NCI-H446 treated with DMSO at 0.1 percent for 48 hours (cell line): Measurements from ENCODE around the gene WDR46.

ENCODE experiments used
- DNase-seq: peaks from one replicate; lab custom pipeline; 2025; lab: John Stamatoyannopoulos, UW

WDR46 gene, protein sequence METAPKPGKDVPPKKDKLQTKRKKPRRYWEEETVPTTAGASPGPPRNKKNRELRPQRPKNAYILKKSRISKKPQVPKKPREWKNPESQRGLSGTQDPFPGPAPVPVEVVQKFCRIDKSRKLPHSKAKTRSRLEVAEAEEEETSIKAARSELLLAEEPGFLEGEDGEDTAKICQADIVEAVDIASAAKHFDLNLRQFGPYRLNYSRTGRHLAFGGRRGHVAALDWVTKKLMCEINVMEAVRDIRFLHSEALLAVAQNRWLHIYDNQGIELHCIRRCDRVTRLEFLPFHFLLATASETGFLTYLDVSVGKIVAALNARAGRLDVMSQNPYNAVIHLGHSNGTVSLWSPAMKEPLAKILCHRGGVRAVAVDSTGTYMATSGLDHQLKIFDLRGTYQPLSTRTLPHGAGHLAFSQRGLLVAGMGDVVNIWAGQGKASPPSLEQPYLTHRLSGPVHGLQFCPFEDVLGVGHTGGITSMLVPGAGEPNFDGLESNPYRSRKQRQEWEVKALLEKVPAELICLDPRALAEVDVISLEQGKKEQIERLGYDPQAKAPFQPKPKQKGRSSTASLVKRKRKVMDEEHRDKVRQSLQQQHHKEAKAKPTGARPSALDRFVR

DNA sequence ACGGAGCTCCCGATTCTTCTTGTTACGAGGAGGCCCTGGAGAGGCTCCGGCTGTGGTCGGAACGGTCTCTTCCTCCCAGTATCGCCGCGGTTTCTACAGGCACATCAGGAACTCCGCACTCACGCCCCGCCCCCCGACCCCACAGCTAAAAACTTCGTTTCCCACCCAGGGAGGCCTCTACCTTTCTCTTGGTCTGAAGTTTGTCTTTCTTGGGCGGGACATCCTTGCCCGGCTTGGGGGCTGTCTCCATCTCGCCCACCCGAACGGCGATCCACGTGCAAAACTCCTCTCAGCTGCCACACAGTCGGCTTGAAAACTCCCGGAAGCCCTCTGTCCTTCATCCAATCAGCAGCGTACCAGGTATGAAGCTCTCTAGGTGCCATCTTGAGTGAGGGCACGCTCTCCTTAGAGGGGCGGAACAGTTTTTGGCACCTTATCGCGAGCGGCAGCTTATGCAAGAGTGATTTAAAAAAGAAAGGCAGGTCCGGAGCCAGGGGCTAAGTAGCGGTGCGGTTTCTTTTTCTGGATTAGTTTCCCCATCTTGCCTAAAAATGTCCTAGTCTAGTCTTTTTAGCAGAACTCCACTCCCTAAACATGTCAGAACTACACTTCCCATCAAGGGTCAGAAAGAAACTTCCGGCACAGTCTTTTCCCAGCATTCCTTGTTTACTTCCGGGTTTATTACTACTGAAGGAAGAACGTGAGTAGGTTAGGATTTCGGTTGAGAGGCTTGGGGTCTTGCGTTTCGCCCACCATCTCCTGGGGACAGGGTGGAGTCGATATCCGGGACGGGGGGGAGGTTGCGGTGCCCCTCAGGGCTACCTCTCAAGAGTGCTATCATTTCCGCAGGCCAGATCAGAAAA is at the start of gene WDR46, which contains the start of gene PFDN6:
TSS of gene WDR46 (minus strand) at position 319 of the 863 bp plus-strand sequence. CDS start at position 250, 69 bp downstream.
TSS of gene PFDN6 (plus strand) at position 681 of the 863 bp plus-strand sequence. CDS start 256 bp downstream, outside the sequence.
- DNase-seq = peak; percentile 75

DNA sequence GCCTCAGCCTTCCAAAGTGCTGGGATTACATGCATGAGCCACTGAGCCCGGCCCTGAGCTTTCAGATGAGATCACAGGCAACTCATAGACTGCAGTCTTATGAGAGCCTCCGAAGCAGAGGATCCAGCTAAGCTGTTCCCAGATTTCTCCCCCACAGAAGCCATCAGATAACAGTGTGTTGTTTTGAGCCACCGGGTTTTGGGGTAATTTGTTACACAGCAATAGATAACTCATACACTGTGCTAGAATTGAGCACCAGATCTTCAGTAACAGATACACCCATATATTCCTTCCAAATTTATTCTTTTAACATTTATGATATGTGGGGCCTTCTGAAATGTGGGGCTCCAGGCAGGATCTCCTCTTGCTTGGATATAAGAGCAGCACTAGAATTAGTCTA is 47.5 kb upstream of the WDR46 start:
- no peak for DNase-seq

DNA sequence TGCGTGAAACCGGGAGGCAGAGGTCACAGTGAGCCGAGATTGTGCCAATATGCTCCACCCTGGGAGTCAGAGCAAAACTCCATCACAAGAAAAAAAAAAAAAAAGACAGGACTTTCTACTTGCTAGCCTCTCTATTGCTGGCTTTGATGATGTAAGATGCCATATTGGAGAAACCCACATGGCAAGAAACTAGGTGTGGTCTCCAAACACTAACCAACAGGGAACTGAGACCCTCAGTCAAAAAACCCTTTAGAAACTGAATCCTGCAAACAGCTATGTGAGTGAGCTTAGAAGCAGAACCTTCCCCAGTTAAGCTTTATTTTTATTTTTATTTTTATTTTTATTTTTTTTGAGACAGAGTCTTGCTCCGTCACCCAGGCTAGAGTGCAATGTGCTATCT is 46.9 kb upstream of the WDR46 start:
- DNase-seq = no peak

DNA sequence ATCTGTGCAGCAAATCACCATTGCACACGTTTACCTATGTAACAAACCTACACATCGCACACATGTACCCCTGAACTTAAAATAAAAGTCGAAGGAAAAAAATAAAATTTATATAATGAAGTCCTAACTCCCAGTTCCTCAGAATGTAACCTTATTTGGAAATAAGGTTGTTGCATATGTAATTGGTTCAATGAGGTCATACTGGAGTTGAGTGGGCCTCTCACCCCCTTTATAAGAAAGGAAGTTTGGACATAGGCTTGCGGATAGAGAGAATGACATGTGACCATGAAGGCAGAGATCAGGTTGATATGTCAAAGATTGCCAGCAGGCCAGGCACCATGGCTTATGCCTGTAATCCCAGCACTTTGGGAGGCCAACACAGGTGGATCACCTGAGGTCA is 44.6 kb upstream of the WDR46 start:
- no peak for DNase-seq

DNA sequence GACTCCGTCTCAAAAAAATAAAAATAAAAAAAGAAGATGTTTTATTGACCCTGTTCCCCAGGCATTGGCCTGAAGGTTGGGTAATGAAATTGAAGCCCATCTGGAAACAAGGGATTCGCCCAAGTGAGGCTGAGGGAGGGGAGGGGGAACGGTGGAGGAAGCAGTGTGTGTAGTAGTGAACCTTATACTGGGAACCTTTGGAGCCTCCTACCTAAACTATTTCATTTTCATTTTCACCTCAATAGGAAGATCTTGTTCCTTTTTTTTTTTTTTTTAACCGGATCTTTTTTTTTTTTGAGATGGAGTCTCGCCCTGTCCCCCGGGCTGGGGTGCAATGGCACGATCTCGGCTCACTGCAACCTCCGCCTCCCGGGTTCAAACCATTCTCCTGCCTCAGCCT is 41.7 kb upstream of the WDR46 start:
- DNase-seq = no peak

DNA sequence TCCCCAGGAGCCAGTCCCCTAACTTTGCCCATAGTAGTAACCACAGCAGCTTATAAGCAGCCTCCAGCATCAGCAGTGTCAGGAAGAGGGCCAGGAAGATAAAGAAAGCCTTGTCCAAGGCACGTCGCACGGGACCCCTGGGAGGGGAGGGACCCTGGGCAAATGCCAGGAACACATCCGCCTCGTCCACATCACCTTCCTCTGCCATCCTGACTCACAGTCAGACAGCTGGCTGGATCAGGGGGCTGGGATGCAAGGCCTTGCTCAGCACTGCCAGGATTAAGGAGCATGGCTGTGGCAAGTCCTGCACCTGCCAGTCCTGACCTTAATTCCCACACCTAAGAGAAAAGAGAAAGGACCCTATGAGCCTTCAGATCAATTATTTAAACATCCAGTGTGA is 40.0 kb upstream of the WDR46 start:
- DNase-seq = no peak

DNA sequence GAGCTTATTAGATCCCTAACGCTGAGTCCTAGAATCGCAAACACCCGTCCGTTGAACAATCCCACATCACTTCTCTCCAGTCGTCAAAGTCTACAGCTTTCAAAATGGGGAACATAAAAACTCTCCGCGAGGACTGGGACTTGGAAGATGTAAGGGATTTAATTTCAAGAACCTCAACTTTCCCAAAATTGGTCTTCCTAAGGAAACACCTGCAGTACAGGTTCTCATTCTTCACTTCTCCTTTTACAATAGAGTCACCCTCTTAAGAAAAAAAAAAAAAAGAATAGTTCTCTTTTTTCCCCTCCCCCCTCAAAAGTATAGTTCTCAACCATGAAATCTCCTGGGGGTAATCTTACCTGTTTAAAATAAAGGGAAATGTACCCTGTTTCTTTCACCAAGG is 35.1 kb upstream of the WDR46 start:
- no peak for DNase-seq

DNA sequence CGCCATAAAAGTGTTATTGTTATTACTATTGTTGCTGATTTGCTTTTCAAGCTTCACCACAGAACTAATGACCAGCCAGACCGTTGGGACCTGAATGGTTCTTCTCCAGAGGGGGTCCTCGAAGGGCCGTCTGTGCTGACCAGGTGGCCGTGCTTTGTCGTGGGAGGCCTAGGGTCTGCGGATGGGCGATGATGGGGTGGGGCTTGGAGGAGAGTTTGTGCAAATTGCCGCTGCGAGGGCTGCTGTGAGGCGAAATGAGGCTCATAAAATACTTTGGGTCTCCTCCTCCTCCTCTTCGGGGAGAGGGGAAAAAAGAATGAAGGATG is 34.5 kb upstream of the WDR46 start:
- no peak for DNase-seq

DNA sequence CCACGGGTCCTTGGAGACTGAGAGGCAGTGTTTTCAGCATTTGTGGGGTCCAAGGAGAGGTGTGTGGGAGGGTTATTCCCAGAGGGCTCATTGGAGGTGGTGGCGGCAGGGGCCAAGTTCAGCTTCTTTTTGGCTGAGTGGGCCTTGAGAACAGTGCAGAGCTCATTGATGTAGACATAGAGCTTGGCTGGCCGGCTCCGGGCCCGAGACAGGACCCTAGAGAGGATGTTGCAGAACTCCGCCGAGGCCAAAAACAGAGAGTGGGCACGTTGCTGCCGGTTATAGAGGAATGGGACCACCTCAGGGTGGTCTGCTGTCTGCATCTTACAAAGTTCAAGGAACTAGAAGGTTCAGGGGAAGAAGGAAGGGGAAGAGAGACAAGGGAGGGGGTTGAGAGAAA is 32.2 kb upstream of the WDR46 start:
- DNase-seq = no peak

DNA sequence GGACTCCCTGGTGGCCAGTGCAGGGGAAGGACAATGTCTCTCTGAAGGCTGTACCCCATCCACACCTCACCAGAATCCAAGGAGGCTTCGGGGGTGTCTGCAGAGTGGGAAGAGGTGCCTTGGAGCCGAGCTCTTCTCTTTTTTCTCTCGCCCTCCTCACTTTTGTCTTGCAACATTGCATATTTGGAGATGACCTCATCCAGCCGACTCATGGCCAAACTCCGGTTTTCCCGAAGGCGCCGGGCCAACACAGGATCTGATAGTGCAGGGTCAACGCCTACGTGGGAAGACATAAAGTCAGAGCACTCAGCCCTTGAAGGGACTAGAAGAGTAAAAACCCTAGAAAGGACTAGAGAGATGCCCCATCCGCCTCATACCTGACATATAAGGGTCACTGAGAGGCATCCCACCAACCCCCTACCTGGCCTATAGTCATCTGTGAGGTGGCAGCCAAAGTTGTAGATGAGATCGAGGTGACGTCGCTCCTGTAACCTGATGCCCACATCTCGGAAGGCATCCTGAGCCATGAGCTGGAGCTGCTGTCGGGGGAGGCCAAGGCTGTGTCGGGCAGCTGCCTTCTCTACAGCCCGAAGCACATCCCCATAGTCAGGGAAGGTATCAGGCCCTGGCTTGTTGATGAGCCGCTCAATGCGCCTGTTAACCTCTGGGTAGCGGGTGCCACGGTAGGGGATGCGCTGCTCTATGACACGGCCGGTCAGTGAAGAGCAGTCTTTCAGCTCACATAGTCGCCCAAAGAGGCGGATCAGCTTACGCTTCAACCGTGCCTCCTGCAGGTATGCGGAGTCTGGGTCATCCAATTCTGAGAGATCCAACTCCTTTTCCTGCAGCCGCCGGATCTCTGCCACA is 31.5 kb upstream of the WDR46 start:
- DNase-seq = no peak

DNA sequence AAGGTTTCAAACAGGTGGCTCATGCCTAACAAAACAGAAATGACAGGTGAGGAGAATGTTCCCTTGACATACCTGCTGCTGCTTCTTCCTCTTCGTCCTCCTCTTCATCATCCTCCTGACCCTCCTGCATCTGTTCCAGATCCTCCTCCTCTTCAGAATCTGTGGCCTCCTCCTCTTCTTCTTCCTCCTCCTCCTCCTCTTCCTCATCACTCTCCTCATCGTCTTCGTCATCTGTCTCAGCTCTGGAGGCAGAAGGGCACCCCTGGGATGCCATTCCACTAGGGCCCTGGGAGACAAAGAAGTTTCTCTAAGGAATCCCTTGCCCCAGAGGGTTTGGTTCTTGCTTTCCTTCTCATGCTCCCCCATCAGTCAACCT is 30.9 kb upstream of the WDR46 start:
- no peak for DNase-seq

DNA sequence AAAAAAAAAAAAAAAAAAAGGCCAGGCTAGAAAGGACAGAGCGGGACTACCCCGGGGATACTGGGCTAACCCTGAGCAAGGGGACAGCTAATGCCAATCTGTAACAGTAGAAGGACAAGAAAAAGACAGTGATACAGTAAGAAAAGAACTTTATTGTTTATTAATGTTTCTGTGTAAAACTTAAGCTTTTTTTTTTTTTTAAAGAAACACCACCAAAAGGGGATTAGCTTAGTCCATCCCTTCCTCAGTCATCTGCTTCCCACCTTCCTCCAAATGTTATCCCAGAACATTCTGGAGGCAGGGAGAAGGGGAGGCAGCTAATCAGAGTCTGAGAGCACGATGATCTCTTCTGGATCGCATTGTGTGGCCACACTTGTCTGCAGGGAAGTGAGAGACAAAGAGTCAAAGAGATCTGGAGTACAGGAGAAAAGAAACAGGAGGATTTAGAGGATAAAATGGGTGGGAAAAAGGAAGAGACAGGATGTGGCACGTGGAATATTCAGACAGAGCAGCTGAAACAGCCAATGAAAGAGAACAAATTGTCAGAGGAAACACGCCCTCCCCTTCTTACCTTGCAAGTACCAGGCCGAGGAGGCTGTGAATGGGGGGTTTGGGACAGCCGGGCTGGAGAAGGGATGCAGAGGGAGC is 29.5 kb upstream of the WDR46 start:
- no peak for DNase-seq

DNA sequence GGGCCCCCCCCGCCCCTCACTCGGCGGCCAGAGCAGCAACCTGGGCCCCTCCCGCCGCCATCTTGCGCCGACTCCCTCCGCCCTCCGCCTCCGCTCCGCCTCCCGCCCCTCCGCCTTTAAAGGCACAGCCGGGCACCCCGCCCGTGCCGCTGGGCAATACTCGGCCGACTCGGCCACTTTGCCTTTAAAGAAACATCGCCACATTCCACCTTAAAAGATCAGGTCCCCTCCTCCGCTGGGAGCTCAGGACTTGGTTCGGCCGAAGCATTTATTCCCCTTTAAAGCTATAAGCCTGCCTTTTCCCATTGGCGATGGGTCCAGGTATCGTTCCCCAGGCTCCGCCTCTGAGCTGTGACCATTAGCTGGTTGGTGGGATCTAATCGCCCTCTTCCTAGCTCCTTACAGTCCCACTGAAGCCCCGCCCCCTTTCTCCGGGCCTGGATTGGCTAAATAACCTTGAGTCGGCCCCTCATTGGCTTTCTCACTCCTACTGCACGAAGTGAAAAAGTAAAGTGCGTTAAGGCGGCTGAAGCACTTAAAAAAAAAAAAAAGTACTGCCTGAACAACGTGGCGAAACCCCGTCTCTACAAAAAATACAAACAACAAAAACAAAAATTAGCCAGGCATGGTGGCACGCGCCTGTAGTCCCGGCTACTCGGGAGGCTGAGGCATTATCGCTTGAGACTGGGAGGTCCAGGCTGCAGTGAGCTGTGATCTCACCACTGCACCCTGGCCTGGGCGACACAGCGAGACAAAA is 28.8 kb upstream of the WDR46 start, which contains the start of gene ZBTB22:
TSS of gene ZBTB22 (minus strand) at position 76 of the 757 bp plus-strand sequence. CDS start 828 bp downstream, outside the sequence.
- DNase-seq = peak; percentile 93

DNA sequence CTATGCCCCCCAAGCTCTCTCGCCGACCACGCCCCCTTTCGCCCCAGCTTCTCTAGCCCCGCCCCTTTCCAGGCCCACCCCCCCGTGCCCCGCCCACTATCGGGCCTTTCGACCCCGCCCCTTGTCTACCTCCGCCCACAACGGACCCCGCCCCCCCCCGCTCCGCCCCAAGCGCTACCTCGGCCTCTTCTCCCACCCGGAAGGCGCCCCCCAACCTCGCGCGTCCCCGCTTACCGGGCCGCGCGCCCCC is 28.3 kb upstream of the WDR46 start:
- no peak for DNase-seq

DNA sequence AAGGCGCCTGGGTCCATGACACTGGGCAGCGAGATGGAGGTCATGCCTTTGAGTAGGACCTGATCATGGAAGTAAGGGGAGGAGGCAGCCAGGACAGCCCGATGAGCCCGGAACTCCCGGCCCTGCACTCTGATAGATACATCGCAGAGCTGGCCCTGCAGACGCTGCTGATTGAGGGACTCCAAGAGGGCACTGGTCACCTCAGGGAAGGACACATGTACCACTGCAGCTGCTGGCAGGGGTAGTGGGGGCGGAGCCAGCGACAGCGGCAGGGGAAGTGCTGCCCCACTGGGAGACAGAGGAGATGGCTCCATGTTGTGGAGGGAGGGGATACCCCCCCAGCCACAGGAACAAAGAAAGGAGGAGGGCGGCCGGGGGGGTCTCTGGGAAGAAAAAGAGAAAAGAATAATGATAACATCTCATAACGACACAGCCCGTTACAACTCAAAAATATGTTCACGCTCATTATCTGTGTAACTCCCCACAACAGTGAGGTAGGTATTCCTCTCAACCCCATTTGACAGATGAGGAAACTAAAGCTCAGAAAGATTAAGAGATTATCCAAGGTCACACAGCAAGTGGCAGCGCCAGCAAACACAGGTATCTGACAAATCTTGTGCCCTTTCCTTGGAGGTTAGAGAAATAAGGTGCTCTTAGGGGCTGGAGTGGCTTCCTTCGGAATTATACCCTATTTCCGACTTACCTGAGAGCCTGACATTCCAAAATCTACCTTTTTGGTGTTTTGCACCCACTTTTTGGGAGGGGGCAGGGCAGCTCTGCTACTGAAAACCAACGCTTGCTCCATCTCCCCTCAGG is 27.8 kb upstream of the WDR46 start:
- no peak for DNase-seq

DNA sequence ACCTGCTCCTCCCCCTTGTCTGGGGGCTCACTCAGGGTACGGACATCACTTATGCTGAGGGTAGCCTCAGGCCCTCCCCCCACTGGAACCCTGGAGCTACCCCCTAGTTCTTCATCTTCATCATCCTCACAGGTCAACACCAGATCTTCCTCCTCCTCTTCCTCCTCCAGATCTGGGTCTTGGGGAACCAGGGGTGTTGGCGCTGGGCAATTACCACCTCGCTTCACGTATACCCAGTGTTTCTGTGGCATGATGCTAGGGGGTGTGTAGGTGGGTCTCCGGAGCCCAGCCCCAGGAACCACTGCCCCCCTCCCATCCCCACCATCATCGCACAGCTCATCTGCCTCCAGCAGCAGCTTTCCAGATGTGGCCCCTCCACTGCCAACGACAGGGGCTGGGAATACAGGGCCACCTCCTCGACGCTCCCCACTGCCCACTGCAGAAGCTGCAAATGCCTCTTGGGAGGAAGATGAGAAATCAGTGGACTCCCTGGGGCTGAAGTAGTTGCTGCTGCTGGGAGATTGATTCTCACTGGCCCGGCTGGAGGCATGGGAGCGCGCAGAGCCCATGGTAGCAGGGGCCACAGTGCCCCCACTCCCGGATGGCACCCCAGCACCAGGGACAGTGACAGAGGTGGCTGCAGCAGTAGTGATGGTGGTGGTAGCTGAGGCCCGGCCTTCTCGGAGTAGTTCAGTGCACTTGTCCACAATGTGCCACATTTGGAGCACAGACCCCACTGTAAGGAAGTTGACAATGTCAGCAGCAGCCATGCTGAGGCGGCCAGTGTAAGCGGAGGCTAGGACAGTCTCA is 27.0 kb upstream of the WDR46 start:
- DNase-seq = no peak

DNA sequence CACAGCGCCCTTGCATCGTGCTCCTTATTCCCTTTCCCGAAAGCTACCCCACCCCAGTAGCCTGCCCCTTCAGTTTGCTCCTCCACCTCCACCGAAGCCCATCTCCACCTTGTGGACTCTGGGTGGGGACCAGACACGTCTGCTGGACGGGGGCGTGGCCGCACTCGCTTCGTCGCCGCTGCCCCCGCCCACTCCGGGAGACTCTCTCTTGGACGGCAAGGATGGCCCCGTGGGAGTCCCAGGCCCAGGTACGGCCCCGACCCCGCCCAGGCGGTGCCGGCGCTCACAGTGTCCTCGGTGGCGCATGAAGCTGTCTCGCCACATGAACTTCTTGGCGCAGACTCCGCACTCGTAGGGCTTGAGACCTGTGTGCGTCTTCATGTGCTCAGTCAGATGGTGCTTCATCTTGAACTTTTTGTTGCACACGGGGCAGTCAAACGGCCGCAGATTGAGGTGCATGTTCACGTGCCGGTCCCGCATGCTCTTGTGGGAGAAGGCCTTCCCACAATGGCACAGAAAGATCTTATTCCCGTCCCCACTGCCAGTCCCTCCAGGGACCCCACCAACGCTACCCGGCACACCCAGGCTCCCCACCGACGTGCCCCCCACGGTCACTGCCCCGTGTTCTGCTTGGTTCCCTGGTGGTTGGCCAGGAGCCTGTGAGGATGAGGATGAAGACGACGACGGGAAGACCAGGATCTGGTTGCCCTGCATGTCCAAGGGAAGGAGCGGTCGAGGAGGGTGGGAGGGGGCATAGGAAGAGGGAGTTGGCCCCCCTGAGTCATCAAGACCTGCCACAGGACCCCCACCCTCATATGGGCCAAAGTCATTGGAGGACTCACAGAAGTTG is 26.1 kb upstream of the WDR46 start:
- DNase-seq = no peak

DNA sequence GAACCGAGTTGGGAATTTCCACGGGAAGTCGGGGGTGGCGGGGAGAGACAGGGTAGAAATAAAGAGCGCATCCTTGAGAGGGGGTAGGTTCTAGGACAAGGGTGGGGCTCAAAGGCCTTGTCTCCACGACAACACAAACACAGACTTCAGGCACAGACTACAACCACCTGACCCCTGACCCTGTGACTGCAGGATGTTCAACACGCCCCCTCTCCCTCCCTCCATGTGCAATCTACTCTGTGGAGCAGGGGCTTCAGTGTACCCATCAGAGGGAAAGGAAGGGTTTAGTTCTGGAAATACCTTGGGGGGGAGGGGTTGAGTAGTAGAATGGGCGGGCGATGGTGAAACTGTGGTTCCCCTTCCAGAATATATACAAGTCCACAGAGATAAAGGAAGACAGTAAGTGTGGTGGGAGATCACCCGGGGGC is 25.5 kb upstream of the WDR46 start:
- DNase-seq = no peak
